ENCODE results near the gene METTL1. TPM values are rescaled to one million over a fixed set of nuclear protein-coding genes. Genes with fewer than 3 reads are reported as not detected.
"Not testable (repeated sequence)": the region's sequence is repeated elsewhere in the genome, so short reads cannot be mapped to it uniquely, and the experiment has no call there.

The METTL1 gene
- 10 to 100 TPM; 11.8 to 30.9 (median 16.0) TPM for total RNA-seq
- polyA plus RNA-seq, result 10 to 100 TPM; 13.1 to 20.5 TPM
- total RNA-seq, result 3.9 reads per million, percentile 20 among the genes with 10 or more reads in this experiment

GRCh38 chr12:57771873-57772428 is at the start of gene METTL1:
Gene METTL1 (minus strand): TSS chr12:57772105. CDS start chr12:57772083, 22 bp downstream.
- H3K9me3 ChIP-seq (ENCODE audit: control insufficient read depth in 2 of 3, low read length in 3 of 3), result no peaks in the 10 kb centered on the region
- peaks cover 0 to 18% (median 0%) of the 10 kb centered on the region in 3 experiments for H3K36me3 ChIP-seq (ENCODE audit: control insufficient read depth in 2 of 3, insufficient read depth in 3 of 3, low read length in 3 of 3)
- Mint-ChIP-seq H3K4me3 (peak within 1 kb of the TSS; percentile 88 to 97 (median 94)), H3K36me3 (peaks cover 0 to 14% (median 5%) of the 10 kb centered on the region in 5 donors), H3K27ac (peak within 1 kb of the TSS; percentile 74 to 98 (median 97)), H3K4me1 (peaks cover 20 to 34% (median 25%) of the 10 kb centered on the region in 7 donors), H3K9me3 (no peaks in the 10 kb centered on the region), H3K27me3 (peaks cover 0 to 3% (median under 1%) of the 10 kb centered on the region in 5 donors)
- DNase-seq (peak; percentile 70 to 91 (median 86)), ATAC-seq (peak; percentile 92)
- POLR2A ChIA-PET, result interaction anchor here (0.7 to 1.3 kb wide), 6 partner anchors 9 to 125 kb away, joined by 3 to 7 read pairs (median 3); no protein-coding TSS in a partner anchor
- H3K4me1 ChIP-seq (ENCODE audit: control insufficient read depth in 2 of 2, insufficient read depth in 2 of 2, low read length in 2 of 2), result peaks cover 6 to 12% of the 10 kb centered on the region in 2 donors
- no peaks in the 10 kb centered on the region for H3K27me3 ChIP-seq (ENCODE audit: control insufficient read depth in 2 of 2, insufficient read depth in 2 of 2, low read length in 2 of 2)
- intact Hi-C loops (cut with micrococcal nuclease), result loop anchor here (1.0 kb wide), 7 partner anchors 10 to 1304 kb away; partner anchors contain the start of genes TSFM (in 2 of the 2), ATP23 (in 1 of the 2), CDK4 (in 1 of the 2) and GLI1 (in 1 of the 2)
- H3K4me3 ChIP-seq (ENCODE audit: low read length), result peak within 1 kb of the TSS; percentile 99
- peak within 1 kb of the TSS; percentile 90 for H3K27ac ChIP-seq (ENCODE audit: low read depth, low read length)
- CTCF ChIA-PET, result interaction anchor here (0.6 to 1.8 kb wide), 5 partner anchors 10 to 129 kb away, joined by 3 to 10 read pairs (median 8); partner anchors contain the start of genes TSFM and TSPAN31

GRCh38 chr12:57821015-57821414 is 49.1 kb upstream of the METTL1 start:
- H3K36me3 ChIP-seq (ENCODE audit: control insufficient read depth in 2 of 3, insufficient read depth in 3 of 3, low read length in 3 of 3), result peaks cover 15 to 59% (median 24%) of the 10 kb centered on the region in 3 experiments
- H3K9me3 Mint-ChIP-seq; H3K4me3 ChIP-seq (ENCODE audit: low read length); POLR2A ChIA-PET; H3K9me3 ChIP-seq (ENCODE audit: control insufficient read depth in 2 of 3, low read length in 3 of 3); ATAC-seq; intact Hi-C loops (cut with micrococcal nuclease); H3K4me3 Mint-ChIP-seq; H3K27ac ChIP-seq (ENCODE audit: low read depth, low read length); DNase-seq; H3K27me3 ChIP-seq (ENCODE audit: control insufficient read depth in 2 of 2, insufficient read depth in 2 of 2, low read length in 2 of 2); CTCF ChIA-PET; H3K27me3 Mint-ChIP-seq; H3K4me1 ChIP-seq (ENCODE audit: control insufficient read depth in 2 of 2, insufficient read depth in 2 of 2, low read length in 2 of 2): not testable (repeated sequence)
- peaks cover 0 to 18% (median 10%) of the 10 kb centered on the region in 7 donors for H3K4me1 Mint-ChIP-seq
- peak overlapping the region in 4 of 9 donors; percentile 15 to 74 (median 36) for H3K27ac Mint-ChIP-seq
- H3K36me3 Mint-ChIP-seq, result peaks cover 9 to 40% (median 20%) of the 10 kb centered on the region in 5 donors

GRCh38 chr12:57820119-57820518 is 48.2 kb upstream of the METTL1 start:
- H3K27me3 Mint-ChIP-seq; H3K27me3 ChIP-seq (ENCODE audit: control insufficient read depth in 2 of 2, insufficient read depth in 2 of 2, low read length in 2 of 2); H3K9me3 ChIP-seq (ENCODE audit: control insufficient read depth in 2 of 3, low read length in 3 of 3); H3K4me3 Mint-ChIP-seq; H3K4me1 ChIP-seq (ENCODE audit: control insufficient read depth in 2 of 2, insufficient read depth in 2 of 2, low read length in 2 of 2); H3K9me3 Mint-ChIP-seq; CTCF ChIA-PET; intact Hi-C loops (cut with micrococcal nuclease); H3K4me3 ChIP-seq (ENCODE audit: low read length); ATAC-seq; DNase-seq; H3K27ac ChIP-seq (ENCODE audit: low read depth, low read length): not testable (repeated sequence)
- H3K36me3 ChIP-seq (ENCODE audit: control insufficient read depth in 2 of 3, insufficient read depth in 3 of 3, low read length in 3 of 3), result peaks cover 15 to 50% (median 18%) of the 10 kb centered on the region in 3 experiments
- Mint-ChIP-seq H3K4me1 (peaks cover 0 to 13% (median 8%) of the 10 kb centered on the region in 7 donors), H3K36me3 (peaks cover 6 to 33% (median 14%) of the 10 kb centered on the region in 5 donors), H3K27ac (peak overlapping the region in 3 of 9 donors; percentile 15 to 70 (median 59))
- POLR2A ChIA-PET, result interaction anchor here (0.6 kb wide), 1 partner anchor 57 kb away, joined by 3 read pairs; no protein-coding TSS in a partner anchor

GRCh38 chr12:57817990-57818331 is 46.1 kb upstream of the METTL1 start:
- Mint-ChIP-seq H3K4me1 (peaks cover 0 to 13% (median 8%) of the 10 kb centered on the region in 7 donors), H3K27ac (peak overlapping the region in 4 of 9 donors; percentile 13 to 62 (median 38)), H3K36me3 (peaks cover 0 to 21% (median 1%) of the 10 kb centered on the region in 5 donors)
- H3K4me1 ChIP-seq (ENCODE audit: control insufficient read depth in 2 of 2, insufficient read depth in 2 of 2, low read length in 2 of 2); intact Hi-C loops (cut with micrococcal nuclease); H3K27me3 ChIP-seq (ENCODE audit: control insufficient read depth in 2 of 2, insufficient read depth in 2 of 2, low read length in 2 of 2); H3K4me3 ChIP-seq (ENCODE audit: low read length); H3K27me3 Mint-ChIP-seq; DNase-seq; H3K27ac ChIP-seq (ENCODE audit: low read depth, low read length); H3K9me3 ChIP-seq (ENCODE audit: control insufficient read depth in 2 of 3, low read length in 3 of 3); H3K4me3 Mint-ChIP-seq; H3K9me3 Mint-ChIP-seq; ATAC-seq: not testable (repeated sequence)
- POLR2A ChIA-PET, result interaction anchor here (0.7 to 2.0 kb wide), 8 partner anchors 8 to 81 kb away, joined by 3 to 7 read pairs (median 4); partner anchors contain the start of gene CTDSP2
- CTCF ChIA-PET, result interaction anchor here (0.7 to 2.8 kb wide), 4 partner anchors 14 to 356 kb away, joined by 3 to 11 read pairs (median 3); no protein-coding TSS in a partner anchor
- H3K36me3 ChIP-seq (ENCODE audit: control insufficient read depth in 2 of 3, insufficient read depth in 3 of 3, low read length in 3 of 3), result peaks cover 0 to 29% (median 0%) of the 10 kb centered on the region in 3 experiments

- CTCF ChIA-PET, result interaction anchor here (1.1 to 2.8 kb wide), 3 partner anchors 15 to 88 kb away, joined by 3 to 11 read pairs (median 3); no protein-coding TSS in a partner anchor
- POLR2A ChIA-PET, result interaction anchor here (0.7 to 2.0 kb wide), 7 partner anchors 8 to 337 kb away, joined by 3 to 7 read pairs (median 4); partner anchors contain the start of gene CTDSP2
- peak overlapping the region in 4 of 9 donors; percentile 34 to 71 (median 46) for H3K27ac Mint-ChIP-seq
Measured at GRCh38 chr12:57817261-57817989, 45.5 kb upstream of the METTL1 start.

GRCh38 chr12:57816855-57817151 is 44.9 kb upstream of the METTL1 start:
- Histone ChIP-seq H3K9me3 (ENCODE audit: control insufficient read depth in 2 of 3, low read length in 3 of 3) (no peaks in the 10 kb centered on the region), H3K4me1 (ENCODE audit: control insufficient read depth in 2 of 2, insufficient read depth in 2 of 2, low read length in 2 of 2) (no peaks in the 10 kb centered on the region), H3K27ac (ENCODE audit: low read depth, low read length) (no peak overlapping the region), H3K4me3 (ENCODE audit: low read length) (no peak overlapping the region), H3K36me3 (ENCODE audit: control insufficient read depth in 2 of 3, insufficient read depth in 3 of 3, low read length in 3 of 3) (peaks cover 0 to 17% (median 0%) of the 10 kb centered on the region in 3 experiments), H3K27me3 (ENCODE audit: control insufficient read depth in 2 of 2, insufficient read depth in 2 of 2, low read length in 2 of 2) (no peaks in the 10 kb centered on the region)
- Mint-ChIP-seq H3K36me3 (peaks cover 0 to 17% (median 0%) of the 10 kb centered on the region in 5 donors), H3K9me3 (peaks cover 0 to 1% (median 0%) of the 10 kb centered on the region in 11 donors), H3K27me3 (no peaks in the 10 kb centered on the region), H3K4me3 (no peak overlapping the region), H3K27ac (peak overlapping the region in 6 of 9 donors; percentile 12 to 56 (median 36)), H3K4me1 (peaks cover 0 to 13% (median 7%) of the 10 kb centered on the region in 7 donors)
- POLR2A ChIA-PET, result interaction anchor here (0.7 to 2.0 kb wide), 5 partner anchors 13 to 79 kb away, joined by 3 to 7 read pairs (median 4); no protein-coding TSS in a partner anchor
- CTCF ChIA-PET, result interaction anchor here (1.5 to 2.8 kb wide), 2 partner anchors 16 to 88 kb away, joined by 3 to 11 read pairs; no protein-coding TSS in a partner anchor
- DNase-seq (no peak), ATAC-seq (peak; percentile 46)
- intact Hi-C loops (cut with micrococcal nuclease), result no loop called here

More at GRCh38 chr12:57817261-57817989, 45.5 kb upstream of the METTL1 start:
- Mint-ChIP-seq H3K9me3 (peaks cover 0 to 1% (median 0%) of the 10 kb centered on the region in 11 donors), H3K27me3 (no peaks in the 10 kb centered on the region), H3K4me1 (peaks cover 0 to 13% (median 7%) of the 10 kb centered on the region in 7 donors), H3K36me3 (peaks cover 0 to 18% (median 0%) of the 10 kb centered on the region in 5 donors), H3K4me3 (no peak overlapping the region)
- H3K4me3 ChIP-seq (ENCODE audit: low read length), result no peak overlapping the region
- no peak overlapping the region for H3K27ac ChIP-seq (ENCODE audit: low read depth, low read length)
- no peaks in the 10 kb centered on the region for H3K27me3 ChIP-seq (ENCODE audit: control insufficient read depth in 2 of 2, insufficient read depth in 2 of 2, low read length in 2 of 2)
- H3K36me3 ChIP-seq (ENCODE audit: control insufficient read depth in 2 of 3, insufficient read depth in 3 of 3, low read length in 3 of 3), result peaks cover 0 to 23% (median 0%) of the 10 kb centered on the region in 3 experiments
- no peaks in the 10 kb centered on the region for H3K4me1 ChIP-seq (ENCODE audit: control insufficient read depth in 2 of 2, insufficient read depth in 2 of 2, low read length in 2 of 2)
- ATAC-seq (no peak), DNase-seq (no peak)
- intact Hi-C loops (cut with micrococcal nuclease), result no loop called here
- H3K9me3 ChIP-seq (ENCODE audit: control insufficient read depth in 2 of 3, low read length in 3 of 3), result no peaks in the 10 kb centered on the region

Data from naive thymus-derived CD4-positive, alpha-beta T cell (primary cell).